WI38 (cell line): ENCODE data around the gene FBXO41.
"Not testable (repeated sequence)": the region's sequence is repeated elsewhere in the genome, so short reads cannot be mapped to it uniquely, and the experiment has no call there.

Experiments
- H3K4me3 ChIP-seq: 2 replicates; pipeline ENCODE4 v1.5.1; 2011; ENCODE audit warnings: low read depth, mild to moderate bottlenecking, control low read depth, low read length
- TF ChIP-seq, protein P1 (sequence below): IDR thresholded peaks from 2 replicates; pipeline ENCODE4 v1.5.1; 2012; ENCODE audit warnings: low read depth, mild to moderate bottlenecking, control low read depth, low read length

Gene FBXO41

DNA sequence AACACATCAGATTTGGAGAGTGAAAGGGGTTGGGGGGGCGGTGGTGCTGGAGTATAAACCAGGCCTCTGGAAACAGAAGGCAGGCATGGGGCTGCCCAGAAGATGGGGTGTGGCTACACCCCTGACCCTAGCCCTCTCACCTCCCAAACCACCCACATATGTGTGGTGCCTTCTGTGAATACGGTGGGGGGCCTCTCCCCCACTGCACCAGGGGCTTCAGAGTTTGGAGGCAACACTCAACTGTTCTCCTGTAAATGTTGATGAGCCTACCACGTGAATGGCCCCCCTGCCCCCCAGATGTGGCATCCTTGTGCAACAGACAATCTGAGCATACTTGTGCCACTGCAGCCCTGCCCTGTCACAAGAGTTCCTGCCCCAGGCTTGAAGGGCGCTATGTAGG lies 19.5 kb downstream of the FBXO41 start:
- no peak overlapping the region for H3K4me3 ChIP-seq
- TF ChIP-seq, protein P1, sequence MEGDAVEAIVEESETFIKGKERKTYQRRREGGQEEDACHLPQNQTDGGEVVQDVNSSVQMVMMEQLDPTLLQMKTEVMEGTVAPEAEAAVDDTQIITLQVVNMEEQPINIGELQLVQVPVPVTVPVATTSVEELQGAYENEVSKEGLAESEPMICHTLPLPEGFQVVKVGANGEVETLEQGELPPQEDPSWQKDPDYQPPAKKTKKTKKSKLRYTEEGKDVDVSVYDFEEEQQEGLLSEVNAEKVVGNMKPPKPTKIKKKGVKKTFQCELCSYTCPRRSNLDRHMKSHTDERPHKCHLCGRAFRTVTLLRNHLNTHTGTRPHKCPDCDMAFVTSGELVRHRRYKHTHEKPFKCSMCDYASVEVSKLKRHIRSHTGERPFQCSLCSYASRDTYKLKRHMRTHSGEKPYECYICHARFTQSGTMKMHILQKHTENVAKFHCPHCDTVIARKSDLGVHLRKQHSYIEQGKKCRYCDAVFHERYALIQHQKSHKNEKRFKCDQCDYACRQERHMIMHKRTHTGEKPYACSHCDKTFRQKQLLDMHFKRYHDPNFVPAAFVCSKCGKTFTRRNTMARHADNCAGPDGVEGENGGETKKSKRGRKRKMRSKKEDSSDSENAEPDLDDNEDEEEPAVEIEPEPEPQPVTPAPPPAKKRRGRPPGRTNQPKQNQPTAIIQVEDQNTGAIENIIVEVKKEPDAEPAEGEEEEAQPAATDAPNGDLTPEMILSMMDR, result no peak

DNA sequence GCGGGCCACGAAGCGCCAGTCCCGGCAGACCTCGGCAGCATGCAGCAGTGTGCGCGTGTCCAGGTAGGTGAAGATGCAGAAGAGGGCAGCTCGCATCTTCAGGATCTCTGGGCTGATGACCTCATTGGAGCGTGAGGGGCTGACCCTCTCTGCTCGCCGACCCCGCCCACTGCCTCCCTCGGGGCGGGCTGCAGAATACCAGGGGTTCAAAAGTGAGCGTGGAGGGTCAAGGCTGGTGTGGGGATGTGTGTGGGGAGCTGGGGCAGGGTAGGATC lies 20.0 kb downstream of the FBXO41 start:
- TF ChIP-seq, protein P1, result no peak
- H3K4me3 ChIP-seq, result no peak overlapping the region

DNA sequence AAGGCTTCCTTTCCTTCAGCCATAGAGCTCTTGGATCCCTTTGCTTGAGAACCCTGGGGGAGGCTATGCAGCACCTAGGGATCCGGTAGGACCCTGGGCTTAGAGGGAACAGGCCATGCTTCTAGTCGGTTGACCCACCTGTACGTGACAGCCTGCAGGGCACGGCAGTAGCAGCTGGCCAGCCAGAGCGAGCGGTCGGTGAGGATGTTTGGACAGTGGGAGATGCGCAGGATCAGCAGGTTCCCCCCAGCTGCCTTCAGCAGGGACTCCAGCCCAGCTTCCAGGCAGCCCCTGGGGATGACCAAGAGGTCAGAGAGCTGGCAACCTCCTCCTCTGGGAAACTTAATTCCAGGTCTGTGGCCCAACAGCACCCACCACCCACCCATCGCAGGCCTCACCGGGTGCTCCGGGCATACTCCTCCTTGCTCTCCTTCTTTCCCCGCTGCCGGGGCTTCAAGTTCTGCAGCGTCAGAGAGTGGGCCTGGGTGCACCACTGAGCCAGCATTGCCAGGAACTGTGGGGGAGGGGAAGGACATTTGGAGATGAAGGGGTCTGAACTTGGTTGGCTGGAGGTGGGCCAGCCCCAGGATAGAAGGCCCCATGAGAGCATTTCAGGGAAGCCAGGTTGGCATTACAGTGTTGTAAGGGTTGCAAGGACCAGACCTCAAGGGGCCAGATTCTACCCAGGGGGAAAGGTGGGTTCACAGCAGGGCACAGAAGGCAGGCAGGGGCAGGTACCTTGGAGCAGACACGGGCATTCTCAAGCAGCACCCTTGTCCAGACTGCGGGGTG lies 20.5 kb downstream of the FBXO41 start:
- TF ChIP-seq, protein P1, result no peak
- H3K4me3 ChIP-seq, result no peak overlapping the region

DNA sequence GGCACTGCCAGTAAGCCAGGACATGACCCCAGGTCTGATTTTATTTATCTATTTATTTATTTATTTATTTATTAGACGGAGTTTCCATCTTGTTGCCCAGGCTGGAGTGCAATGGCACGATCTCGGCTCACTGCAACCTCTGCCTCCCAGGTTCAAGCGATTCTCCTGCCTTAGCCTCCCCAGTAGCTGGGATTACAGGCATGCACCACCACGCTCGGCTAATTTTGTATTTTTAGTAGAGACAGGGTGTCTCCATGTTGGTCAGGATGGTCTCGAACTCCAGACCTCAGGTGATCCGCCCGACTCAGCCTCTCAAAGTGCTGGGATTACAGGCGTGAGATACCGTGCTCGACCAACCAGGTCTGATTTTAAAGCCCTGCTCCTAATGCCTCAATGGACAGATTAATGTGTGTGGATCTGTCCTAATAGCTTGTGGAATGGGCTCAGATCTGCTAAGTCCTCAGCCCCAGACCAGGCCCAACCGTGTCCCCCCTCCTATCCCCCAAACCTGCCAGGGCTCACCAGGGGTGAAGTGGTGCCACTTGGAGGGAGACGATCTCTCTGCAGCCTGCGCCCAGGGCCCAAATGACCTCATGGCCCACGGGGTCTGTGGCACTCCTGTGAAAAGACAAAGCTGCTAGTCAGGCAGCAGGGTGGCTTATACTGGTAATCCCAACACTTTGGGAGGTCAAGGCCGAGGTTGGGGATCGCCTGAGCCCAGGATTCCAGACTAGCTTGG lies 21.4 kb downstream of the FBXO41 start:
- H3K4me3 ChIP-seq, result not testable (repeated sequence)

DNA sequence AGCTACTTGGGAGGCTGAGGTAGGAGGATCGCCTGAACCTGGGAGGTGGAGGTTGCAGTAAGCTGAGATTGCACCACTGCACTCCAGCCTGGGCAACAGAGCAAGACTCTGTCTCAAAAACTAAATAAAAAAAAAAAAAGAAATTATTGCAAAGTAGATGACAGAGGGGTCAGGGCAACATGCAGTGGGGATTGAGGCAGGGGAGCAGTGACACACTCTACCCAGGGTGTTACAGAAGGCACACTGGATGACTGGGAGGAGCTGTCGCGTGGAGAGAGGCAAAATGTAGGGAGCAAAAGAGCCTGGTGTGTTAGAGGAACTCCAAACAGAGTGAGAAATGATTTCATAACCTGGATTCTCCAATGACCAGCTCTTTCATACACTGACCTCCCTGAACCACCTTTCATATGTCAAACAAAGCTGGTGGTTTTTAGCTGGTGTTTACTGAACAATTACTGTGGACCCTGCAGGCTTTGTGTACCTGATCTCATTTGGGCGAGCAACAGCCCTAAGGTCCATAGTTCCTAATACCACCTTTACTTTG lies 22.1 kb downstream of the FBXO41 start:
- H3K4me3 ChIP-seq, result no peak overlapping the region
- TF ChIP-seq, protein P1, result no peak

DNA sequence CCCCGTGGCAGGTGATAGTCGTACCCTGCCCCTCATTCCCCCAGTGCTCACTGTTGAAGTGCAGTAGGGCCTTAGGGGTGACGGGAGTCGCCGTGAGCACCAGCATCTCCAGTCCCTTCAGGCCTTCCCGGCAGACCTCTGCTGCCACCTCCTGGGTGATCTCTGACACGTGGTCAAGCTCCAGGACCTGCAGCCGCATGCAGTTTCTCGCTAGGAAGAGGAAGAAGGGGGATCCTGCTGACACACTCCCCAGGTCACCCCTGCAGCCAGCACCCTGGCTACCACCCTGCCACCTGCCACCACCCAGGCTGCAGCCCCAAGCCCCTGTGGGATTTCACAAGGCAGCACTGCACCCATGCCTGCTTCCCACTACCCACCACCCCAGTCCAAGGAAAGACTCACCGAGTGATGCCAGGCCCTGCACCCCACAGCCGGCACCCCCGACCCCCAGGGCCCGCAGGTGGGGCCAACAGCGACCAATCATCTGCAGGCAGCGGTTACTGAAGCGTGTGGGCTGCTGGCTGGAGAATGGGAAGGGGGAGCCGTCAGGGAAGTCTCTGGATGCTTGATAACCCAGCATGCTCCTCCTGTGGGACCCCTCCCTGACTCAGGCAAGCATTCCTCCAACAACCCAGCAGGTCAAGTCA lies 23.8 kb downstream of the FBXO41 start:
- TF ChIP-seq, protein P1, result peak; percentile 36
- no peak overlapping the region for H3K4me3 ChIP-seq

DNA sequence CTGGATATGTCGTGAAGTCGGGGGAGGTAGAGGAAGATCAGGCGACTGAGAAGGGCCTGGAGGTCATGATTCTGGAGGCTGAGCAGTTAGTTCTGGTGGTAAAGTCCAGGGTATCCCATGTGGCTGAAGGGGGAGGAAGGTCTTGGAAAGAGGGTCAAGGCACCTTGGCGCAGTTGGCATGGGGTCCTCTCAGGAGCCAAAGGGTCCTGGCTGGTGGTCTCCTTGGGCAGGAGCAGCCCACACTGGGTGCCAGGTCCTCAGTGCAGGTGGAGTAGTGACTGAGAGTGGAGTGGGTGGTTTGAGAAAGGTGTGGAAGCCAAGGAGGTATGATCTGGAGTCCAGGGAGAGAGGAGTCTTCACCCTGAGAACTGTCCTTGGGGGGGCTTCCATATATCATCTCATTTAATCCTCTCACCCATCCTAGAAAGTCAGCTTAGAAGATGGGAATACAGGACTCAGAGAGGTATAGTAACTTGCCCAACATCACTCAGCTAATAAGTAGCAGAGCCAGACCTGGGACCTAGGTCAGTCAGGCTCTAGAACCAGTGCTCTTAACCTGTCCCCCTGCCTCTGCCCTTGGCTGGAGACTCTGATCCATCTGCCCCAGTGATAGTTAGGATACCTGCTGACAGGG lies 24.5 kb downstream of the FBXO41 start:
- TF ChIP-seq, protein P1, result no peak

More for the DNA sequence above, 24.5 kb downstream of the FBXO41 start:
- no peak overlapping the region for H3K4me3 ChIP-seq
